ENCODE results near the gene CACNA1C. TPM values are rescaled to one million over a fixed set of nuclear protein-coding genes. Genes with fewer than 3 reads are reported as not detected.

Gene CACNA1C
- total and polyA plus RNA-seq, 10 of the 15 experiments (the other 5 are each of a cell fraction or from before 2014, with no cell fraction given) = under 0.01 to 0.15 (median 0.09) TPM; not detected in 5

DNA sequence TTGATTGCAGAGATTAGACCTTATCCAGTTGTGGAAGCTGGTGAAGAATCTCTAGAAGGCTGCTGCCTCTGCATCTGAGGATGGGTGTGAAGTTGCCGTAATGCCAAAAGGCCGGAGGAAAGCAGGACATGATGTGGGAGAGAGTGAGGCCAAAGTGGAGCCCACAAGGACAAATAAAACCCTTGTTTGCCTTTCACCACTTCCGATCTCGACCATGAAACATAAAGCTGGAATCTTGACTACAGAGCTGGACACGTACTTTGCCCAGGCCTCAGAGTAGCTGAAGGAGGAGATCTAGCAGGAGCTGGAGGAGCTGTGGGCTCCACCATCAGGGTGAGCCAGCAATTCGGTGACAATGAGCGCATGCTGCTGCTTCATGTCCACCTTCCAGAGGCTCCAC lies 5.0 kb upstream of the CACNA1C start:
- FAIRE-seq = no peak

More for the DNA sequence above, 5.0 kb upstream of the CACNA1C start:
- peaks cover 1 to 13% of the 10 kb centered on the region in 2 experiments for H3K27me3 ChIP-seq (replicated peaks in 1 of 2; ENCODE audit: control insufficient read depth in 2 of 2, insufficient read depth in 2 of 2, low read length in 1 of 2)
- ChIA-PET POLR2A (no interaction called here), SMC1A (ENCODE audit: uncharacterized antibody, unreplicated experiment) (interaction anchor here (0.5 to 1.4 kb wide), 2 partner anchors 9 to 120 kb away, joined by 3 to 4 read pairs; no protein-coding TSS in a partner anchor), CTCF (interaction anchor here (0.6 to 1.3 kb wide), 3 partner anchors 46 to 257 kb away, joined by 3 to 4 read pairs (median 3); no protein-coding TSS in a partner anchor), RAD21 (ENCODE audit: unreplicated experiment) (no interaction called here)
- no peaks in the 10 kb centered on the region for H3K79me2 ChIP-seq (ENCODE audit: control insufficient read depth, insufficient read depth, low read length)
- no peak for ATAC-seq
- H3K4me2 ChIP-seq (ENCODE audit: control insufficient read depth, insufficient read depth) = no peak overlapping the region
- H3K4me1 ChIP-seq (ENCODE audit: control insufficient read depth, insufficient read depth, low read length) = 0 out of 2 replicates have a peak, but pooled peaks cover 3% of the 10 kb centered on the region
- H3K4me3 ChIP-seq = no peak overlapping the region
- H4K20me1 ChIP-seq (ENCODE audit: control insufficient read depth, insufficient read depth) = no peaks in the 10 kb centered on the region
- no peak overlapping the region for H3K9ac ChIP-seq (ENCODE audit: control insufficient read depth, insufficient read depth, low read length)
- intact Hi-C loops (cut with micrococcal nuclease; ENCODE audit: unreplicated experiment) (no loop called here), in situ Hi-C loops (cut with MboI) (no loop called here)
- H2AFZ ChIP-seq (ENCODE audit: control insufficient read depth, low read depth, low read length) = no peak overlapping the region
- DNase-seq (ENCODE audit: low read depth, low spot score) = no peak
- H3K36me3 ChIP-seq (ENCODE audit: control insufficient read depth in 2 of 2, insufficient read depth in 2 of 2, low read length in 1 of 2) = no peaks in the 10 kb centered on the region
- no peak overlapping the region for H3K27ac ChIP-seq (ENCODE audit: control insufficient read depth, insufficient read depth)
- no peak for TF ChIP-seq HDGF (IDR thresholded peaks at IDR 0.05)
- no peak for TF ChIP-seq SMARCA5 (IDR thresholded peaks at IDR 0.05)
- no peak for TF ChIP-seq HCFC1 (IDR thresholded peaks at IDR 0.05; ENCODE audit: low read length)
- no peak for TF ChIP-seq NRF1 (conservative IDR thresholded peaks at IDR 0.05; ENCODE audit: low read depth, low read length)
- TF ChIP-seq ZNF622 (IDR thresholded peaks at IDR 0.05) = no peak
- no peak for TF ChIP-seq CHD1 (IDR thresholded peaks at IDR 0.05; ENCODE audit: low read depth, low read length)
- TF ChIP-seq, protein P1, sequence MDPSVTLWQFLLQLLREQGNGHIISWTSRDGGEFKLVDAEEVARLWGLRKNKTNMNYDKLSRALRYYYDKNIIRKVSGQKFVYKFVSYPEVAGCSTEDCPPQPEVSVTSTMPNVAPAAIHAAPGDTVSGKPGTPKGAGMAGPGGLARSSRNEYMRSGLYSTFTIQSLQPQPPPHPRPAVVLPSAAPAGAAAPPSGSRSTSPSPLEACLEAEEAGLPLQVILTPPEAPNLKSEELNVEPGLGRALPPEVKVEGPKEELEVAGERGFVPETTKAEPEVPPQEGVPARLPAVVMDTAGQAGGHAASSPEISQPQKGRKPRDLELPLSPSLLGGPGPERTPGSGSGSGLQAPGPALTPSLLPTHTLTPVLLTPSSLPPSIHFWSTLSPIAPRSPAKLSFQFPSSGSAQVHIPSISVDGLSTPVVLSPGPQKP (IDR thresholded peaks at IDR 0.05; ENCODE audit: low read depth, low read length) = no peak
- no peak for TF ChIP-seq CEBPB (IDR thresholded peaks at IDR 0.05; ENCODE audit: borderline replicate concordance in 1 of 2, low read depth in 2 of 2, low read length in 2 of 2)
- no peak for TF ChIP-seq CREM (IDR thresholded peaks at IDR 0.05; ENCODE audit: low read depth)
- TF ChIP-seq BCL11A (IDR thresholded peaks at IDR 0.05; ENCODE audit: low read depth, low read length) = no peak
- no peak for TF ChIP-seq SP1 (IDR thresholded peaks at IDR 0.05; ENCODE audit: low read depth, low read length)
- no peak for TF ChIP-seq NR2C2 (IDR thresholded peaks at IDR 0.05; ENCODE audit: borderline replicate concordance, control insufficient read depth, insufficient read length, low read depth)
- 49% methylated on average over 7 of the region's 7 CpGs for WGBS (ENCODE audit: insufficient coverage, insufficient replicate concordance, low lambda C conversion rate, missing lambda C conversion rate)
- BruUV-seq (replicated peaks) = no TSS peak
- H3K9me3 ChIP-seq (replicated peaks; ENCODE audit: control insufficient read depth, insufficient read depth, low read length) = no peaks in the 10 kb centered on the region

Measured in GM12878 (cell line).